ENCODE data around the gene RFNG.

The RFNG gene

GRCh38 chr17:81998691-81999438, 52.7 kb downstream of the RFNG start:
- DNase-seq, result no peak

GRCh38 chr17:81998212-81998611, 53.4 kb downstream of the RFNG start:
- DNase-seq, result no peak
